GM19328 (cell line): ENCODE results near the gene PTGER1.
"Not testable (repeated sequence)": the region's sequence is repeated elsewhere in the genome, so short reads cannot be mapped to it uniquely, and the experiment has no call there.

ENCODE experiments used
- ATAC-seq: cut with Tn5 transposase; IDR thresholded peaks from one replicate; pipeline ENCODE4 v1.9.1; 2021; ENCODE audit warnings: mild to moderate bottlenecking, moderate library complexity; ENCODE audit not compliant: unreplicated experiment

The PTGER1 gene

GRCh38 chr19:14476673-14477401 is 1.7 kb upstream of the PTGER1 start:
- no peak for ATAC-seq

- no peak for ATAC-seq
These were observed 1.1 kb upstream of the PTGER1 start for GRCh38 chr19:14476327-14476672.

- ATAC-seq, result no peak
These were observed 327 bp downstream of the PTGER1 start for GRCh38 chr19:14474827-14475226.

GRCh38 chr19:14473978-14474578 is 1.1 kb downstream of the PTGER1 start:
- no peak for ATAC-seq

- no peak for ATAC-seq
These were observed 1.8 kb downstream of the PTGER1 start for GRCh38 chr19:14473073-14473977.

GRCh38 chr19:14472202-14472938 is 2.8 kb downstream of the PTGER1 start:
- no peak for ATAC-seq

GRCh38 chr19:14471436-14472187 is 3.5 kb downstream of the PTGER1 start:
- no peak for ATAC-seq

- ATAC-seq, result no peak
These were observed 4.9 kb downstream of the PTGER1 start for GRCh38 chr19:14470031-14470876.

GRCh38 chr19:14467816-14468215 is 7.3 kb downstream of the PTGER1 start:
- ATAC-seq, result no peak

GRCh38 chr19:14467391-14467790 is 7.8 kb downstream of the PTGER1 start:
- ATAC-seq, result no peak

- no peak for ATAC-seq
These were observed 11.4 kb downstream of the PTGER1 start for GRCh38 chr19:14463747-14464146.

- not testable (repeated sequence) for ATAC-seq
These were observed 12.8 kb downstream of the PTGER1 start for GRCh38 chr19:14462401-14462800.

- no peak for ATAC-seq
These were observed 14.2 kb downstream of the PTGER1 start for GRCh38 chr19:14460935-14461334.

GRCh38 chr19:14459703-14460102 is 15.5 kb downstream of the PTGER1 start:
- ATAC-seq, result no peak

GRCh38 chr19:14452303-14452702 is 22.9 kb downstream of the PTGER1 start:
- not testable (repeated sequence) for ATAC-seq

- no peak for ATAC-seq
These were observed 24.3 kb downstream of the PTGER1 start for GRCh38 chr19:14450876-14451275.

- ATAC-seq, result no peak
These were observed 24.8 kb downstream of the PTGER1 start for GRCh38 chr19:14450168-14450874.

- ATAC-seq, result no peak
These were observed 25.8 kb downstream of the PTGER1 start for GRCh38 chr19:14449321-14449720.
